Ovary (tissue), 3 donors: ENCODE results near the gene SH3RF1.

Experiments
- CTCF ChIP-seq, 3 donors: fragments of 450-650 bp in 2 of 3; fragments of 200-600 bp in 1 of 3; IDR thresholded peaks; one replicate each; pipeline versions ENCODE4 v1.5.1 to v1.8.0; 2016 to 2022; ENCODE audit warnings: antibody characterized with exemption in 3 of 3, mild to moderate bottlenecking in 1 of 3
- EP300 ChIP-seq: sonication (generic); formaldehyde crosslinking; IDR thresholded peaks from one replicate; pipeline ENCODE4 v1.6.1; 2017; ENCODE audit warnings: antibody characterized with exemption
- donor health status: DM: no; HTN: no; CAD: no.

GRCh38 chr4:169201222-169202144 is 69.3 kb downstream of the SH3RF1 start:
- TF ChIP-seq EP300, result no peak
- no peak for TF ChIP-seq CTCF (IDR thresholded peaks at IDR 0.05)
